VCaP (cell line): ENCODE data around the gene ADAMTSL2.

ENCODE experiments used
- H3K27ac ChIP-seq: fragments of 450-650 bp; 2 replicates; pipeline ENCODE4 v1.5.1; 2017
- CTCF ChIP-seq: fragments of 450-650 bp; conservative IDR thresholded peaks from 2 replicates; pipeline ENCODE4 v1.5.1; 2017; ENCODE audit warnings: mild to moderate bottlenecking, moderate library complexity

Gene ADAMTSL2

GRCh38 chr9:133585481-133586351 is 51.2 kb downstream of the ADAMTSL2 start:
- no peak for TF ChIP-seq CTCF
- H3K27ac ChIP-seq, result peak overlapping the region; percentile 68

GRCh38 chr9:133587051-133587450 is 52.5 kb downstream of the ADAMTSL2 start:
- TF ChIP-seq CTCF, result no peak
- H3K27ac ChIP-seq, result no peak overlapping the region

GRCh38 chr9:133587466-133587865 is 53.0 kb downstream of the ADAMTSL2 start:
- H3K27ac ChIP-seq, result no peak overlapping the region
- no peak for TF ChIP-seq CTCF

- TF ChIP-seq CTCF, result peak; percentile 63
- no peak overlapping the region for H3K27ac ChIP-seq
Measured at GRCh38 chr9:133589454-133590227, 55.1 kb downstream of the ADAMTSL2 start.

GRCh38 chr9:133590231-133590855 is 55.8 kb downstream of the ADAMTSL2 start:
- no peak for TF ChIP-seq CTCF
- H3K27ac ChIP-seq, result no peak overlapping the region

GRCh38 chr9:133591116-133591910 is 56.8 kb downstream of the ADAMTSL2 start:
- H3K27ac ChIP-seq, result no peak overlapping the region
- no peak for TF ChIP-seq CTCF
